Stimulated activated CD4-positive, alpha-beta T cell treated with anti-CD3 and anti-CD28 coated beads, Interleukin-12 subunit alpha, Interleukin-12 subunit beta, amount 100 ng/mL, for 4 hours (primary cell): ENCODE measurements around the gene FTCD.

Experiments used
- DNase-seq: peaks from one replicate; pipeline ENCODE4 v3.0.0-alpha.2; 2020

Gene FTCD

DNA sequence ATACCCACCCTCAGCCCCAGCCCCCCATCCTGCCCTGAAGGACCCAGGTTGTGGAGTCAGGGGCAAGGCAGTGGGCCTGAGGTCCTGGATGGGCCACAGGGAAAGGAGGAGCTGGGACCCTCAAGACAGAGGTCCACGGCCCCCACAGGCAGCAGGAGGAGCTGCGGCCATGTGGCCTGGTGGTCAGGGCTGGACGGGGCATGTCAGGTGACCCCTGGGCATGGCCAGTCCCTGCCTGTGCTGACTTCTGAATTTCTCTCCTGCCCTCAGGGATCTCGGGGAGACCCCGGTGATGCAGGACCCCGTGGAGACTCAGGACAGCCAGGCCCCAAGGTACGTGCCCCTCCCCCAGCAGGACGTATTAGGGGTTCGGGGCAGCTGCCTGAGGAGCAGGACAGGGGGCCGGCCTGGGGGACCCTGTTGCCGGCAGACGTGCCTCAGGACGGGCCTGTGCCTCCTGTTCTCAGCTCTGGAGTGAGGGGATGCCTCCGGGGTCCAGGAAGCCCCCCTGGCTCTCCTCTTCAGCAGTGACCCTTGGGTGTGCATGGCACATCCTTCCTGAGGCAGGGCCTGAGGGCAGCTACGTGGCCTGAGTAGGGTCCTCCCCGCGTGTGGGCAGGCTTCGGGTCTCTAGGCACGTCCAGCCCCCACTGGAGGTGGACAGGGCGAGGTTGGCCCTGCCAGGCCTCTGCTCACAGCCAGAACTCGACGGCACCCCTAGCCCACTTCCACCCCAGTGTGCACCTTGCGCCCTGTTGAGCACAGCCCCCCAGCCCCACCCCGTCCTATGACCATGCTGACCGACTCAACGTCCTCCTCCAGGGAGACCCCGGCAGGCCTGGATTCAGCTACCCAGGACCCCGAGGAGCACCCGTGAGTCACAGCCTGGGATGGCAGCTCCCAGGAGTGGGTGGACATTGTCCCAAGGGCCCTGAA lies 33.8 kb downstream of the FTCD start:
- DNase-seq: no peak

GRCh38 chr21:46120301-46121285 lies 34.8 kb downstream of the FTCD start:
- DNase-seq: no peak

- no peak for DNase-seq
Observed at GRCh38 chr21:46119637-46120271, 35.6 kb downstream of the FTCD start.

GRCh38 chr21:46119144-46119636 lies 36.2 kb downstream of the FTCD start:
- no peak for DNase-seq

GRCh38 chr21:46118316-46119143 lies 36.8 kb downstream of the FTCD start:
- no peak for DNase-seq

- no peak for DNase-seq
Observed at GRCh38 chr21:46117586-46118315, 37.6 kb downstream of the FTCD start.

DNA sequence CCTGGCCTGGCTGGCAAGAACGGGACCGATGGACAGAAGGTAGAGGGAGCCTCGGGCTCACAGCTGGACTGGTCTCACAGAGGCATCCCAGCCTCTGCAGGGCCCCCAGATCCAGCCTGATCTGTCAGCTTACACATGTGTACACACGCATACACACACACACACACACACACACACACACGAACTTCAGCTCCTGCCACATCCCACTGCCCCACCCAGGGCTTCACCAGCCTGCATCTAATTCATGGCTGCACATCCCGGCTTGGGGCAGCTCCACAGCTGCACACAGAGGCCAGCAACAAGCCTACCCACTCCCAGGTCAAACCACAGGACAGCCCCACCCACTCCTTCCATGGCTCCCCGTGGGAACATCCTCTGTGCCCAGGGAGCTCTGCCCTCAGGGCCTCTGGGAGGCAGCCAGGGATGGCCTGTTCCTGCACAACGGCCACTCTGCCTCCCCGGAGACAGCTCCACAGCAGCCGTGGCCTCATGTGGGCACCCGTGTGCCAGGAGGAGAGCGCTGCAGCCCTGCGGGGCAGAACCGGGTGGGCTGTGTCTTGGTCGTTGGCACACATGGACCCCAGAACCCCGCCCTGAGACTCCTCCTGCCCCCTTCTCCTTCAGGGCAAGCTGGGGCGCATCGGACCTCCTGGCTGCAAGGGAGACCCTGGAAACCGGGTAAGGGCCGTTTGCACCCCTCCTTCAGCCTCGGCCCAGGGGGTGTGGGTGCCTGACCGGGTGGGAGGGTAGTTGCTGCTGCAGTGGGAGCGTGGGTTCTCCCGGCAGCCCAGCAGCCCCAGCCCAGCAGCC lies 38.4 kb downstream of the FTCD start:
- DNase-seq: no peak

DNA sequence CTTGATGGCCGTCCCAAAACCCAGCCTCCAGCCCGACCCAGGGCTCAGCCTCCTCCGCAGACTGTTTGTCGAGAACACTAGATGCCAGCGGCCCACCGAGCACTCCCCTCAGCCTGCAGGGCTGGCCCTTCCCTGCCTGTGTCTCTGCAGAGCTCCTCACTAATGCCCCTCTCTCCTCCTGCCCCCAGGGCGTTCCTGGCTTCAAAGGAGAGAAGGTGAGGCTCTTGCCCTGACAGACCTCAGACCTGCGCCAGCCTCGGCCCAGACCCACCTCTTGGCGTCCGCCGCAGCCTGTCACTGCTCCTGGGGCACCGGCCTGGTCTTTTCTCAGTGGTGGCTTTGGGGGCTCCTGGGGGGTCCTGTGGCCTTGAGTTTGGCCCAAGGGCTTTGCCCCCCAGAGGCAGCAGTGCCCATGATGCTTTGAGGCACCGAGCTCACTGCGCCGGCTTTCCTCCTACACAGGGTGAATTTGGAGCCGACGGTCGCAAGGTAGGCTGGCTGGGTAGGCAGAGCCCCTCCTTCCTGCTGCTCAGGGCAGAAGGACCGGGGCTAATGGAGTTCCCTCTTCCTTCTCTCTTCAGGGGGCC lies 39.1 kb downstream of the FTCD start:
- no peak for DNase-seq

DNA sequence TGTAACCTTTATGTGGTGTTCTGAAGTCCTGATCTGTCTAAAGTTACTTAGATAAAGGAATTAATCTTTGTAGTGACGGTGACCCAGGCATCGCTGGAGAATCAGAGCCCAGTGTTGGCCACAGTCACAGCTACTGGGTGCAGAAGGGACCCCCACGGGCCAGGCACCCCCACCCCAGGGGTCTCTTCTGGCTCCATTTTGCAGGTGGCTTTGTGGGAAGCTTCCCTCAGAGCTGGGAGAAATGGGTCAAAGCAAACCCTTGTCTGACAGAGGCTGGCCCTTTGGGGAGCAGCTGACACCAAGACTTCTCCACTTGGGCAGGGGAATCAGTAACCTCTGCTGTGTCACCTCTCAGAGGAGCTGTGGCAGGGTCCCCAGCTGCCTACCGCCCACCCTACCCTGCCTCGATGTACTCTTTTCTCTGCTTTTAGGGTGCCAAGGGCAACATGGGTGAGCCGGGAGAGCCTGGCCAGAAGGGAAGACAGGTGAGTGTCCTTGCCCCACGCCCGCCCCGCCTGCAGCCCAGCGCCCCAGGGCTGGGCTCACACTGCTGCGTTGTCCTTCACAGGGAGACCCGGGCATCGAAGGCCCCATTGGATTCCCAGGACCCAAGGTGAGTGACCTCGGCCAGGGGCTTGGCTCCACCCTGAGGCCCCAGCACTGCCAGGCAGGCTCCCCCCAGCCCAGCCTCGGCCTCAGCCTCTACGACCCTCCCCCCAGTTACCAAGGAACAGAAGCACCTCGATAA lies 39.8 kb downstream of the FTCD start:
- DNase-seq: no peak

- no peak for DNase-seq
Observed at GRCh38 chr21:46114963-46115362, 40.4 kb downstream of the FTCD start.

GRCh38 chr21:46113497-46114176 lies 41.7 kb downstream of the FTCD start:
- no peak for DNase-seq

DNA sequence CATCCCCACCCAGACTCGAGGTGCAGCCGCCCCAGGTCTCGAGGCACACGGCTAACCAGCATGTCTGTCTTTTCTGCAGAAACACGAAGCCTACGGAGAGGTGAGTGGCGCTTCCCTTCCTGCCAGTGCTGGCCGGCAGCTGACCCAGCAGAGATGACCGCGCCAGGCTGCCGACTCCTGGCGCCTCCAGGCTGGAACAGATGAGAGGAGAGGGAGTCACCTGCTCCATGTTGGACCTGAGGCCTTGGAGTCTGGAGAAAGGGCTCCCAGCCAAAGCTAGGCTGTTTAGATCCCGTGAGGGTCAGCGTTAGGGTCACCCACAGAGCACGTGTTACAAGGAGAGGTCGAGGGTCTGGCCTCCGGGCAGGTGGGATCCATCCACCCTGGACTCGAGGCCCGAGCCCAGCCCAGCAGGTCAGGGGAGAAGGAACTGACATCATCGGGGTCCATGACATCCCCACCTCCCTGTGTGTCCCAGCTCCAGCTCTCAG lies 42.6 kb downstream of the FTCD start:
- DNase-seq: no peak

GRCh38 chr21:46111857-46112724 lies 43.3 kb downstream of the FTCD start:
- no peak for DNase-seq

GRCh38 chr21:46111193-46111571 lies 44.2 kb downstream of the FTCD start:
- DNase-seq: no peak

- DNase-seq: no peak
Observed at GRCh38 chr21:46110499-46111192, 44.7 kb downstream of the FTCD start.

GRCh38 chr21:46109313-46110221 lies 45.8 kb downstream of the FTCD start:
- DNase-seq: no peak
